Upper lobe of left lung (tissue), 4 donors: Measurements from ENCODE around the gene ORM2.

ENCODE experiments used
- EP300 ChIP-seq, 4 donors: sonication (generic); formaldehyde crosslinking; IDR thresholded peaks; one replicate each; pipeline ENCODE4 v1.5.1; 2017; ENCODE audit warnings: antibody characterized with exemption in 4 of 4, control low read depth in 2 of 4
- POLR2A ChIP-seq, 4 donors: fragments of 450-650 bp; IDR thresholded peaks; one replicate each; pipeline ENCODE4 v1.5.1; 2016 to 2017; ENCODE audit warnings: antibody characterized with exemption in 4 of 4, mild to moderate bottlenecking in 2 of 4
- POLR2AphosphoS5 ChIP-seq, 2 donors: sonication (generic); formaldehyde crosslinking; IDR thresholded peaks; one replicate each; pipeline ENCODE4 v1.5.1; 2017; ENCODE audit warnings: antibody characterized with exemption in 2 of 2
- TF ChIP-seq, protein P1 (sequence below), 6 experiments: fragments of 450-650 bp in 4 of 6; fragments of 200-600 bp in 2 of 6; sonication (generic) in 2 of 6; IDR thresholded peaks; one replicate each; pipeline ENCODE4 v1.5.1; 2016 to 2019; ENCODE audit warnings: antibody characterized with exemption in 6 of 6

DNA sequence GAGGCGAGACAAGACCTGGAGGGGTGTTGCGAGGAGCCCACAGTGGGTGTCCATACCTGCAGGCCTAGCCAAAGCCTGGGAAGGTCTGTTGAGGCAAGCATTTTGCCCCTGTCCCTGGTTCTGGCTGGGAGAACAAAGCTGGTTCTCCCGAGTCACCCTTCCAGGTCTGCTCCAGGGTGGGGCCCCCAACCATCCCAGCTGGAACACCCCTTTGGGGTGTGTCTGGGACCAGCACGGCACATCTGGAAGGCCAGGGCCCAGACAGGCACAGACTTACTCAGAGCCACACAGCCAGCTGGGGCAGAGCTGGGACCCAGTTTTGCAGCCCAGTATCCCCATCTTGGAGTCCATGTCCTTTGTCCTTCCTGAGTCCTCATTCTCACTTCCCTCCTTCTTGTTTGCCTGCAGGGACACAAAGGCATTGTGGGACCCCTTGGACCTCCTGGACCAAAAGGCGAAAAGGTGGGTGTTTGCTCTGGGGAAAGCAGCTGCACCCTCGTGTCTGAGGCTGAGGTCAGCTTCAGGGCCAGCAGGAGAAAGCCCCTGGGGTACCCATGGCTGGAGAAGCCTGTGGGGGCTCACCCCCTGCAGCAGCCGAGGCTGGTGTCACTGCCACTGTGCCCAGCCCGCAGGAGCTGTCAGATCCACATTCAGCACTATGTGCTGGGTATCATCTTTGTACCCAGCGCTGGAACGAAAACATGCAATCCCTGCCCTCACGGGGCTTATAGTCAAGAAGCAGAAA, 45.2 kb upstream of the ORM2 start:
- TF ChIP-seq, protein P1, sequence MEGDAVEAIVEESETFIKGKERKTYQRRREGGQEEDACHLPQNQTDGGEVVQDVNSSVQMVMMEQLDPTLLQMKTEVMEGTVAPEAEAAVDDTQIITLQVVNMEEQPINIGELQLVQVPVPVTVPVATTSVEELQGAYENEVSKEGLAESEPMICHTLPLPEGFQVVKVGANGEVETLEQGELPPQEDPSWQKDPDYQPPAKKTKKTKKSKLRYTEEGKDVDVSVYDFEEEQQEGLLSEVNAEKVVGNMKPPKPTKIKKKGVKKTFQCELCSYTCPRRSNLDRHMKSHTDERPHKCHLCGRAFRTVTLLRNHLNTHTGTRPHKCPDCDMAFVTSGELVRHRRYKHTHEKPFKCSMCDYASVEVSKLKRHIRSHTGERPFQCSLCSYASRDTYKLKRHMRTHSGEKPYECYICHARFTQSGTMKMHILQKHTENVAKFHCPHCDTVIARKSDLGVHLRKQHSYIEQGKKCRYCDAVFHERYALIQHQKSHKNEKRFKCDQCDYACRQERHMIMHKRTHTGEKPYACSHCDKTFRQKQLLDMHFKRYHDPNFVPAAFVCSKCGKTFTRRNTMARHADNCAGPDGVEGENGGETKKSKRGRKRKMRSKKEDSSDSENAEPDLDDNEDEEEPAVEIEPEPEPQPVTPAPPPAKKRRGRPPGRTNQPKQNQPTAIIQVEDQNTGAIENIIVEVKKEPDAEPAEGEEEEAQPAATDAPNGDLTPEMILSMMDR (IDR thresholded peaks at IDR 0.05) = no peak
- TF ChIP-seq POLR2AphosphoS5 (IDR thresholded peaks at IDR 0.05) (no peak), POLR2A (IDR thresholded peaks at IDR 0.05) (no peak), EP300 (IDR thresholded peaks at IDR 0.05) (no peak)
